IMR-90 (cell line): ENCODE results near the gene SIK3. TPM values are rescaled to one million over a fixed set of nuclear protein-coding genes. Genes with fewer than 3 reads are reported as not detected.
A peak's percentile ranks its signal among the peaks of the same experiment; 100 is the strongest.

Source experiments
- ATAC-seq: fragments of 200-7000 bp; cut with Tn5 transposase; 2 replicates; pipeline ENCODE4 v1.9.1; 2020; ENCODE audit warnings: low read depth, mild to moderate bottlenecking, moderate library complexity
- BruUV-seq: library from RNA; stranded (reverse); fragments of 400-500 nt; replicated peaks from 2 replicates; lab custom pipeline; 2021; lab: Mats Ljungman, UMichigan
- CTCF ChIA-PET: fragments of 300-600 bp; formaldehyde crosslinking; extraction: SDS; loops from one replicate; lab custom pipeline; 2021; ENCODE audit warnings: antibody characterized with exemption; lab: Yijun Ruan, JAX
- POLR2A ChIA-PET: fragments of 300-600 bp; sonication (Branson Sonifier 250); formaldehyde crosslinking; loops from one replicate; lab custom pipeline; 2022; ENCODE audit warnings: antibody characterized with exemption; ENCODE audit not compliant: unreplicated experiment; lab: Charles Lee
- DNase-seq: peaks from one replicate; pipeline ENCODE4 v3.0.0; 2013
- H2AFZ ChIP-seq: replicated peaks from 2 replicates; pipeline ENCODE3; 2013; ENCODE audit warnings: low read length, mild to moderate bottlenecking; ENCODE audit not compliant: poor library complexity
- H2AK5ac ChIP-seq: 2 replicates; pipeline ENCODE4 v1.6.1; 2013; ENCODE audit warnings: low read depth, low read length, inconsistent platforms
- H2AK9ac ChIP-seq: replicated peaks from 2 replicates; pipeline ENCODE3; 2013; ENCODE audit warnings: mild to moderate bottlenecking, low read depth, low read length, moderate library complexity; ENCODE audit not compliant: poor library complexity
- H2BK120ac ChIP-seq: 2 replicates; pipeline ENCODE4 v1.6.1; 2013; ENCODE audit warnings: low read depth, low read length, inconsistent platforms
- H2BK15ac ChIP-seq: 3 replicates; pipeline ENCODE4 v1.6.1; 2013; ENCODE audit warnings: low read depth, low read length, inconsistent platforms
- H2BK20ac ChIP-seq: 2 replicates; pipeline ENCODE4 v1.6.1; 2013; ENCODE audit warnings: low read depth, mild to moderate bottlenecking, inconsistent platforms, low read length, moderate library complexity
- H2BK5ac ChIP-seq: 2 replicates; pipeline ENCODE4 v1.6.1; 2013; ENCODE audit warnings: mild to moderate bottlenecking, low read depth, low read length, inconsistent platforms; ENCODE audit not compliant: poor library complexity, severe bottlenecking
- H3K14ac ChIP-seq: replicated peaks from 2 replicates; pipeline ENCODE4 v1.6.1; 2013; ENCODE audit warnings: low read depth, low read length, inconsistent platforms
- H3K18ac ChIP-seq: 2 replicates; pipeline ENCODE4 v1.6.1; 2013; ENCODE audit warnings: low read depth, low read length, control low read depth
- H3K23ac ChIP-seq: 2 replicates; pipeline ENCODE4 v1.6.1; 2013; ENCODE audit warnings: low read depth, low read length, inconsistent platforms
- H3K27ac ChIP-seq: 2 replicates; pipeline ENCODE4 v1.5.1; 2013; ENCODE audit warnings: mild to moderate bottlenecking, control low read depth, low read length; ENCODE audit not compliant: insufficient read depth
- H3K27me3 ChIP-seq: 2 replicates; pipeline ENCODE4 v1.6.1; 2013; ENCODE audit warnings: low read length; ENCODE audit not compliant: control insufficient read depth, insufficient read depth
- H3K36me3 ChIP-seq: 2 replicates; pipeline ENCODE4 v1.6.1; 2013; ENCODE audit warnings: low read length, mixed read lengths; ENCODE audit not compliant: control insufficient read depth, insufficient read depth
- H3K4ac ChIP-seq: 2 replicates; pipeline ENCODE4 v1.6.1; 2013; ENCODE audit warnings: low read depth, low read length, inconsistent platforms
- H3K4me1 ChIP-seq: 2 replicates; pipeline ENCODE4 v1.6.1; 2013; ENCODE audit warnings: low read length, mixed read lengths; ENCODE audit not compliant: control insufficient read depth, insufficient read depth
- H3K4me2 ChIP-seq: 2 replicates; pipeline ENCODE4 v1.6.1; 2013; ENCODE audit warnings: low read depth, mild to moderate bottlenecking, control low read depth, low read length, moderate library complexity
- H3K4me3 ChIP-seq: 2 replicates; pipeline ENCODE4 v1.5.1; 2013; ENCODE audit warnings: low read depth, mild to moderate bottlenecking, control low read depth, low read length, moderate library complexity; ENCODE audit not compliant: insufficient read depth
- H3K56ac ChIP-seq: 2 replicates; pipeline ENCODE4 v1.6.1; 2013; ENCODE audit warnings: low read length, inconsistent platforms; ENCODE audit not compliant: insufficient read depth; ENCODE audit errors: extremely low read depth
- H3K79me1 ChIP-seq, 2 experiments: 2 replicates each; pipeline ENCODE4 v1.6.1; 2013; ENCODE audit warnings: low read length in 2 of 2, inconsistent platforms in 1 of 2, low read depth in 1 of 2
- H3K9ac ChIP-seq: 2 replicates; pipeline ENCODE4 v1.6.1; 2013; ENCODE audit warnings: low read depth, low read length, control low read depth
- H3K9me1 ChIP-seq: 2 replicates; pipeline ENCODE4 v1.6.1; 2013; ENCODE audit warnings: low read length, inconsistent platforms; ENCODE audit not compliant: insufficient read depth
- H3K9me3 ChIP-seq: 2 replicates; pipeline ENCODE4 v1.6.1; 2013; ENCODE audit warnings: low read length; ENCODE audit not compliant: control insufficient read depth, insufficient read depth
- H4K20me1 ChIP-seq: 2 replicates; pipeline ENCODE4 v1.6.1; 2013; ENCODE audit warnings: low read length, inconsistent platforms; ENCODE audit not compliant: insufficient read depth
- H4K5ac ChIP-seq: 2 replicates; pipeline ENCODE4 v1.6.1; 2013; ENCODE audit warnings: mild to moderate bottlenecking, low read depth, low read length, control low read depth
- H4K8ac ChIP-seq, 2 experiments: 2 replicates each; pipeline ENCODE4 v1.6.1; 2013; ENCODE audit warnings: low read depth in 2 of 2, low read length in 2 of 2, control low read depth in 1 of 2, inconsistent platforms in 1 of 2
- H4K91ac ChIP-seq: 2 replicates; pipeline ENCODE4 v1.6.1; 2013; ENCODE audit warnings: low read depth, low read length, inconsistent platforms; ENCODE audit not compliant: insufficient read depth
- BHLHE40 ChIP-seq: fragments of 150-350 bp; IDR thresholded peaks from 2 replicates; pipeline ENCODE4 v1.6.1; 2016; ENCODE audit warnings: mild to moderate bottlenecking, low read depth, low read length
- CEBPB ChIP-seq: IDR thresholded peaks from 2 replicates; pipeline ENCODE4 v1.6.1; 2012; ENCODE audit warnings: low read depth, low read length, improper control_type of control experiment
- CHD1 ChIP-seq: IDR thresholded peaks from 2 replicates; pipeline ENCODE4 v1.6.1; 2012; ENCODE audit warnings: low read depth, low read length, improper control_type of control experiment
- FOS ChIP-seq: fragments of 150-350 bp; IDR thresholded peaks from 2 replicates; pipeline ENCODE4 v1.6.1; 2016; ENCODE audit warnings: low read depth, low read length
- MAFK ChIP-seq: IDR thresholded peaks from 2 replicates; pipeline ENCODE4 v1.6.1; 2012; ENCODE audit warnings: low read depth, low read length, improper control_type of control experiment
- MXI1 ChIP-seq: IDR thresholded peaks from 2 replicates; pipeline ENCODE4 v1.6.1; 2012; ENCODE audit warnings: low read depth, mild to moderate bottlenecking, low read length, moderate library complexity, borderline replicate concordance
- NFE2L2 ChIP-seq: fragments of 150-350 bp; IDR thresholded peaks from 2 replicates; pipeline ENCODE4 v1.6.1; 2016; ENCODE audit warnings: low read depth, mild to moderate bottlenecking, low read length
- POLR2A ChIP-seq: IDR thresholded peaks from 2 replicates; pipeline ENCODE4 v1.6.1; 2012; ENCODE audit warnings: mild to moderate bottlenecking, low read depth, low read length
- RAD21 ChIP-seq: IDR thresholded peaks from 2 replicates; pipeline ENCODE4 v1.6.1; 2012; ENCODE audit warnings: low read length, improper control_type of control experiment
- RCOR1 ChIP-seq: IDR thresholded peaks from 2 replicates; pipeline ENCODE4 v1.6.1; 2012; ENCODE audit warnings: mild to moderate bottlenecking, low read length, improper control_type of control experiment; ENCODE audit not compliant: insufficient replicate concordance
- RFX5 ChIP-seq: IDR thresholded peaks from 2 replicates; pipeline ENCODE4 v1.8.0; 2012; ENCODE audit warnings: low read depth, mild to moderate bottlenecking, low read length, moderate library complexity
- SMC3 ChIP-seq: fragments of 150-350 bp; IDR thresholded peaks from 2 replicates; pipeline ENCODE4 v1.6.1; 2016; ENCODE audit warnings: low read depth, mild to moderate bottlenecking, antibody characterized with exemption, low read length, moderate library complexity
- WGBS, 2 experiments: methylation state at CpG; one replicate each; pipeline versions ENCODE4 v1.1.5 to v1.1.7; 2013; ENCODE audit warnings: missing lambda C conversion rate in 2 of 2; ENCODE audit not compliant: insufficient read length in 1 of 2; ENCODE audit errors: extremely low coverage in 2 of 2; 5-methylcytosine and 5-hydroxymethylcytosine counted together
- dilution Hi-C: fragments of 300-500 bp; cut with HindIII; formaldehyde crosslinking; loops from one replicate; pipeline ENCODE4 v1.14.3; 2018; ENCODE audit warnings: low sequenced_read_pairs; ENCODE audit not compliant: unreplicated experiment
- in situ Hi-C: fragments of 300-500 bp; cut with MboI; formaldehyde crosslinking; loops from 3 replicates; pipeline ENCODE4 v1.14.3; 2019; ENCODE audit warnings: low sequenced_read_pairs, inconsistent platforms, mixed read lengths
- intact Hi-C: fragments of 100-400 bp; cut with micrococcal nuclease; formaldehyde crosslinking; loops from 2 replicates; pipeline ENCODE4 v1.10.0; 2022
- polyA plus RNA-seq, 3 experiments: library from polyadenylated mRNA; depleted of rRNA; stranded (reverse); fragments of >200 nt; gene quantifications; 2 replicates each; pipeline ENCODE4 v1.2.3, GENCODE V29; 2012; ENCODE audit warnings: low replicate concordance in 1 of 3
- total RNA-seq: library from RNA; depleted of rRNA; stranded (reverse); fragments of >200 nt; gene quantifications from 2 replicates; pipeline ENCODE4 v1.2.3, GENCODE V29; 2012
- TF ChIP-seq, protein P1 (sequence below): conservative IDR thresholded peaks from 2 replicates; pipeline ENCODE4 v1.5.1; 2012; ENCODE audit warnings: mild to moderate bottlenecking, low read depth, low read length, improper control_type of control experiment
- TF ChIP-seq, protein P2 (sequence below): fragments of 150-350 bp; IDR thresholded peaks from 2 replicates; pipeline ENCODE4 v1.6.1; 2016; ENCODE audit warnings: low read depth, mild to moderate bottlenecking, low read length, moderate library complexity, borderline replicate concordance

SIK3 gene
- total and polyA plus RNA-seq, 2 of the 4 experiments (the other 2 are of a cell fraction) = 8.2 to 9.1 TPM

DNA sequence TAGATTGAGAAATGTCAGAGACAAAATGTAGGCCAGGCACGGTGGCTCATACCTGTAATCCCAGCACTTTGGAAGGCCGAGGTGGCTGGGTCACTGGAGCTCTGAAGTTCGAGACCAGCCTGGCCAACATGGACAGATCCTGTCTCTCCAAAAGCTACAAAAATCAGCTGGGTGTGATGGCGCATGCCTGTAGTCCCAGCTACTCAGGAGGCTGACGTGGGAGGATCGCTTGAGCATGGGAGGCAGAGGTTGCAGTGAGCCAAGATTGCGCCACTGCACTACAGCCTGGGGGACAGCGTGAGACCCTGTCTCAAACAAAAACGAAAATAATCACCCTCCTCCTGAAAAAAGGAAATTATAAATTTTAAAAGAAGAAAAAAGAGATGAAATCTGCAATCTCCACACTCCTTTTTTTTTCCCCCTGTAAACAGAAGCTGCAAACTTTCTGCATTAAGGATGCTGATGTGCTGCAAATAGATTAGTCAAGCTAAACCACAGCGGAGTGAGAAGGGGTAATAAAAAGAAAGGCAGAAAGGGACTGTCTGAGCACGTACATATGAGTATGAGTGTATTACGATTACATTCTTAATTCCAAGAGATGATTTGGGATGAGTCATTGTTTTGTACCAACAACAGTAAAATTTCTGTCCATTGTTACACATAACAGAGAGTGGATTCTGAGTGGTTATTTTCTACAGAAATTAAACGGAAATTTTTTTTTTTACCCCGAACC, 87.3 kb downstream of the SIK3 start:
- POLR2A ChIA-PET = no interaction called here
- H4K5ac ChIP-seq = no peak overlapping the region; the same call in 1 of the 2 replicates
- no peaks in the 10 kb centered on the region for H3K27me3 ChIP-seq
- 0 out of 2 replicates have a peak overlapping the region, but pooled peaks have one; percentile 38 for H2AK5ac ChIP-seq
- H3K9me1 ChIP-seq = peaks cover 19% of the 10 kb centered on the region
- H2BK20ac ChIP-seq = no peak overlapping the region
- H3K36me3 ChIP-seq = no peaks in the 10 kb centered on the region
- H2BK15ac ChIP-seq = no peak overlapping the region; the same call in 2 of the 3 replicates
- H4K8ac ChIP-seq = no peak overlapping the region; a peak in 1 of 4 replicates
- peak overlapping the region; percentile 56; the same call in 1 of the 2 replicates for H3K18ac ChIP-seq
- H3K4me3 ChIP-seq = no peak overlapping the region
- H3K9me3 ChIP-seq = no peaks in the 10 kb centered on the region
- no peak overlapping the region for H2AK9ac ChIP-seq
- H3K56ac ChIP-seq = no peak overlapping the region
- no TSS peak for BruUV-seq
- peak; percentile 95 for ATAC-seq
- no peak overlapping the region for H3K9ac ChIP-seq
- no peak overlapping the region for H2AFZ ChIP-seq
- intact Hi-C loops = loop anchor here (2.0 kb wide), 1 partner anchor 20 kb away; no protein-coding TSS in a partner anchor
- dilution Hi-C loops = no loop called here
- peak overlapping the region; percentile 41; the same call in 1 of the 2 replicates for H3K4me2 ChIP-seq
- in situ Hi-C loops = no loop called here
- H4K20me1 ChIP-seq = peaks cover 20% of the 10 kb centered on the region
- peak overlapping the region; percentile 52 for H2BK5ac ChIP-seq
- H3K23ac ChIP-seq = no peak overlapping the region
- peak overlapping the region; percentile 20; the same call in 1 of the 2 replicates for H3K27ac ChIP-seq
- peak; percentile 92 for DNase-seq
- no peak overlapping the region for H4K91ac ChIP-seq
- H3K4me1 ChIP-seq = peaks cover 8% of the 10 kb centered on the region
- no peak overlapping the region for H3K14ac ChIP-seq
- H3K4ac ChIP-seq = no peak overlapping the region
- peaks cover 15 to 44% of the 10 kb centered on the region in 2 experiments; a peak in 3 of 4 replicates for H3K79me1 ChIP-seq
- CTCF ChIA-PET = interaction anchor here (0.9 to 1.1 kb wide), 2 partner anchors 13 to 41 kb away, joined by 3 read pairs; no protein-coding TSS in a partner anchor
- 92% methylated on average over 2 of the region's 14 CpGs; no CpG with 5 or more reads in 1 of the 2 experiments for WGBS, 2 experiments
- H2BK120ac ChIP-seq = no peak overlapping the region
- TF ChIP-seq SMC3 (no peak), MAFK (no peak), BHLHE40 (peak; percentile 59; the same call in 1 of the 2 replicates), CEBPB (0 out of 2 replicates have a peak, but pooled peaks have one; percentile 20), MXI1 (no peak), CHD1 (no peak), POLR2A (no peak), RCOR1 (no peak), RFX5 (no peak), FOS (peak; percentile 95), NFE2L2 (no peak), RAD21 (no peak)
- TF ChIP-seq, protein P1, sequence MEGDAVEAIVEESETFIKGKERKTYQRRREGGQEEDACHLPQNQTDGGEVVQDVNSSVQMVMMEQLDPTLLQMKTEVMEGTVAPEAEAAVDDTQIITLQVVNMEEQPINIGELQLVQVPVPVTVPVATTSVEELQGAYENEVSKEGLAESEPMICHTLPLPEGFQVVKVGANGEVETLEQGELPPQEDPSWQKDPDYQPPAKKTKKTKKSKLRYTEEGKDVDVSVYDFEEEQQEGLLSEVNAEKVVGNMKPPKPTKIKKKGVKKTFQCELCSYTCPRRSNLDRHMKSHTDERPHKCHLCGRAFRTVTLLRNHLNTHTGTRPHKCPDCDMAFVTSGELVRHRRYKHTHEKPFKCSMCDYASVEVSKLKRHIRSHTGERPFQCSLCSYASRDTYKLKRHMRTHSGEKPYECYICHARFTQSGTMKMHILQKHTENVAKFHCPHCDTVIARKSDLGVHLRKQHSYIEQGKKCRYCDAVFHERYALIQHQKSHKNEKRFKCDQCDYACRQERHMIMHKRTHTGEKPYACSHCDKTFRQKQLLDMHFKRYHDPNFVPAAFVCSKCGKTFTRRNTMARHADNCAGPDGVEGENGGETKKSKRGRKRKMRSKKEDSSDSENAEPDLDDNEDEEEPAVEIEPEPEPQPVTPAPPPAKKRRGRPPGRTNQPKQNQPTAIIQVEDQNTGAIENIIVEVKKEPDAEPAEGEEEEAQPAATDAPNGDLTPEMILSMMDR = no peak
- TF ChIP-seq, protein P2, sequence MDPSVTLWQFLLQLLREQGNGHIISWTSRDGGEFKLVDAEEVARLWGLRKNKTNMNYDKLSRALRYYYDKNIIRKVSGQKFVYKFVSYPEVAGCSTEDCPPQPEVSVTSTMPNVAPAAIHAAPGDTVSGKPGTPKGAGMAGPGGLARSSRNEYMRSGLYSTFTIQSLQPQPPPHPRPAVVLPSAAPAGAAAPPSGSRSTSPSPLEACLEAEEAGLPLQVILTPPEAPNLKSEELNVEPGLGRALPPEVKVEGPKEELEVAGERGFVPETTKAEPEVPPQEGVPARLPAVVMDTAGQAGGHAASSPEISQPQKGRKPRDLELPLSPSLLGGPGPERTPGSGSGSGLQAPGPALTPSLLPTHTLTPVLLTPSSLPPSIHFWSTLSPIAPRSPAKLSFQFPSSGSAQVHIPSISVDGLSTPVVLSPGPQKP = no peak
